NCI-H748 treated with DMSO at 0.1 percent for 48 hours (cell line): ENCODE measurements around the gene OSMR.
"Not testable (repeated sequence)": the region's sequence is repeated elsewhere in the genome, so short reads cannot be mapped to it uniquely, and the experiment has no call there.

Source experiments
- DNase-seq: peaks from one replicate; lab custom pipeline; 2025; lab: John Stamatoyannopoulos, UW

Gene OSMR

DNA sequence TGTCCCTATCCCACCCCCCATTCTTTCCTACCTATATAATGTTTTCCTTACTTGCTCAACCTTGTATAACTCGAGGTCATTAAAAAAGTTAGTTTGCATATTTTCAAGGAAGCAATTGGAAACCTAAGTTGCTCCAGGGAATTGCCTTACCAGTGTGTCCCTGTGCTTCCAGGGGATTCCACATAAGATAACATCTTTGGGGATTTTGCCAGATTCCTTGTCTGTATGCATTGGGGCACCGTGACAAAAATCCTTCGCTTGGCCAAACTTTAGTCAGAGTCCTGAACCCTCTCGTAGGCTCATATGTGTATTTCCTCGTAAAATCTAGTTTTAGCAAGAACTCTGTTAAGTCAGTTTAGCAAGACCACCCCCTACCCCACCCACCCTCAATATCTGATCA, 14.7 kb upstream of the OSMR start:
- DNase-seq = no peak

DNA sequence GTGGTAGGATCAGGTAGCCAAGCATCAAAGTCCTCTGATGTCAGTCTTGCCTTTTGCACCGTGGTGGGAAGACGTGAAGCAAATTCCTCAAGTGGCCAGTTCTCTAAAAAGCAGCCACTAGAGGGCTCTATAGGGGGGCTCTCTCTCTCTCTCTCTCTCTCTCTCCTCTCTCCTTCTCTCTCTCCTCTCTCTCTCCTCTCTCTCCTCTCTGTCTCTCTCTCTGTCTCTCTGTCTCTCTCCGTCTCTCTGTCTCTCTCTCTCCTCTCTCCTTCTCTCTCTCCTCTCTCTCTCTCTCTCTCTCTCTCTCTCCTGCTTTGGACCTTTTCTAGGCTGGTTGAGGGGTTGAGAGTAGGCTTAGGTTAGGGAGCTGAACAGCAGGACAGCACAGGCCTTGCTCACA, 13.9 kb upstream of the OSMR start:
- DNase-seq = no peak

DNA sequence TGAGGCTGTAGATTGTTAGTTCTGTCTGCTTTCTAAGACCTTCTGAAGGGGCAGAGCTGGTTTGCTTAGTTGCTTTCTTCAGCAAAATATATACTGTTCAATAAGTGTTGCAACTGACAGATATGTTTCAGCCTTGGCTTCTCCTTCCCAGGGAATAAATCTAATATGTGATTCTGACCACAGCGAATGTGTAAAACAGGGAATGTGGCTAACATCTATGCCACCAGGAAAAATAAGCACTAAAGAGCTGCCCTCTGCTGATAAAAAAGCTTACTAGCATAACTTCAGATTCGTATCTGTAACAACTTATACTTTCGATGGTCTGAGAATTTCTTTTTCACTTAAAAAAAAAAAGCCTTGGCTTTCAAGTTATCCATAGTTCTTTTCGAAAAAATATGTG, 13.0 kb upstream of the OSMR start:
- DNase-seq = no peak

DNA sequence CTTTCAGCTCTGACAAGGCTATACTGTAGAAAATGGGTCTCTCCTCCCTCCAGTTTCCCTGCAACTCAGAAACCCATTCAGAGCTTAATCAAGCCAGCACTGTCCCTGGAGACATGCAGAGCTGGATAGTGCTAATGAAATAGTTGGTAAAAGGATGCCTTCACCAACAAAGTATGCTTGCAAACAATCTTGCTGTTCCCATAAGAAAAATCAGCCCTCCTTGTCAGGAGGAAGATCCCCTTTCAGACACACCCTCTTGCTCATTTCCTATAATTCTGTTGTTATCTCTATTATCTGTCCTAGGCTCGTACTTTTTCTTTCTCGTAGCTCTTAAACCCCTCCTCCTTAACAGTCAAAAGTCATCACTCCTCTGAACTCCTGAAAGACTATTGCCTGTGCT, 9.9 kb upstream of the OSMR start:
- no peak for DNase-seq

DNA sequence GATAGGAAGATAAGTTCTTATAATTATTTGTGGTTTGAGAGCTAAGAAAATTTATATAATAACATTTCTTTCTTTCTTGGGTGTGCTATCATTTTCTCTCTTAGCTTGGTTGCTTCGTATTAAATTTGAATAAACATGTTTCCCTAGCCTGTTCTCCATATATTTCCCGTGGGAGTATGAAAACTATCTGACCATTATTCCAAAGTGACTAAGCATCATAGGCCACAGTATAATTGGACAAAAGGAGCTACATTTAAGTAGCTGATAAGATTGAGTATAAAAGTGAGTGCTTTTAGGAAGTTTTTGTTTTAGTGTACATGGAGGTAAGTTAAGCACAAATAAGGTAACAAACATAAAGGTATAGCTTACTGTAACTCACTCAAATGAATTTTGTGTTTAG, 8.4 kb upstream of the OSMR start:
- DNase-seq = no peak

DNA sequence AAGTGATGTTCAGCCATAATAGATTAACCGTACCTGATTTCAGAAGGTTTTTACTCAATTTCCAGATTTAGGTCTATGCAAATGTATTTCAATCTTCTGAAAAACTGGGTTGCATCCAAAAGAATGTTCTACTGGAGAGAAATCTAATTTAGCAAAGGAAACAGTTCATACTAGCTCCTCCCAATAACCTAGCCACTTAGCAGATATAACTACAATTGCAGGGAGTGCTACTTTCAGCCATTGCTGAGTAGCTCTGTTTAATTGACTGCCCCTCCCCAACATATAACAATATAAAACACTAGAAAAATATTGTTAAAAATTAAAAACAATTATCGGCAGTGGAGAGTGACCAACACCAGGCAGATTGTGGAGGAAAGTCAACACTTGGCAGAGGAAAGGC, 7.9 kb upstream of the OSMR start:
- no peak for DNase-seq

DNA sequence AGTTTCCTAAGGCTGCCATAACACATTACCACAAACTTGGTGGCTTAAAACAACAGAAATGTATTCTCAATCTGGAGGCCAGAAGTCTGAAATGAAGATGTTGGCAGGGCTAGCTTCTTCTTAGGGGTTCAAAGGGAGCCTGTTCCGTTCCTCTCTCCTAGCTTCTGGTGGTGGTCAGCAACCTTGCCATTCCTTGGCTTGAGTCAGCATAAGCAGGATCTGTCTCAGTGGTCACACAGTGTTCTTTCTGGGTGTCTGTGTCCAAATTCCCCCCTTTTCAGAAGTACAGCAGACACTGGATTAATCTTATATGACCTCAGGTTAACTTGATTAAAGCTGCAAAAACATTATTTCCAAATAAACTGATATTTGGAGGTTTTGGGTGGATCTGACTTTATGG, 2.1 kb upstream of the OSMR start:
- no peak for DNase-seq

DNA sequence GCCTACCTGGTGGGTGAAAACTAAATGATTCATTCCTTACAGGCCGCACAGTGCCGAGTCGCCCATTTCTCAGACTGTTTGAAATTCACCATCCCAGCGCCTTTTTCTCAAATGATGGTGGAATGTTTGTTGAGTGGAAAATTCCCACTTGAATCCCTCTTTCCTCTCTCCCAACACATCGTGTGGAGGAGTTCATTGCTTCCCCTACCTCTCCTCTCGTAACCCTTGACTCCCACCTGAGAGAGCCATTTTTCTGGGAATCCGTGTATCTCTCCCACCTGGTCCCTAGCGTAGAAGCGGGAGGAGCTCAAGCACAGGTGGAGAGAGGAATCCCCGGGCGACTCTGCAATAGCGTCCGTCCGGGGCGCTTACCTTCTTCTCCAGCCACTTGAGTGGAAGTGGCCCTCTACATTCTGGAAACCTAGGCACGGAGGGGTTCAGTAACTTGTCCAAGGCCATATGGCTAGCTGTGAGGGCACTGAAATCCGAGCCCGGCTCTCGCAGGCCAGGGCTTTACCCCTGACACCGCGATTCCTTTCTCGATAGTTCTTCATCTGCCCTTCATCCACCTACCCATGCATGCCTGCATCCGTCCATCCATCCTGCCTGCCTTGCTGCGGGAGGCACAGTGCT, 683 bp downstream of the OSMR start:
- no peak for DNase-seq

DNA sequence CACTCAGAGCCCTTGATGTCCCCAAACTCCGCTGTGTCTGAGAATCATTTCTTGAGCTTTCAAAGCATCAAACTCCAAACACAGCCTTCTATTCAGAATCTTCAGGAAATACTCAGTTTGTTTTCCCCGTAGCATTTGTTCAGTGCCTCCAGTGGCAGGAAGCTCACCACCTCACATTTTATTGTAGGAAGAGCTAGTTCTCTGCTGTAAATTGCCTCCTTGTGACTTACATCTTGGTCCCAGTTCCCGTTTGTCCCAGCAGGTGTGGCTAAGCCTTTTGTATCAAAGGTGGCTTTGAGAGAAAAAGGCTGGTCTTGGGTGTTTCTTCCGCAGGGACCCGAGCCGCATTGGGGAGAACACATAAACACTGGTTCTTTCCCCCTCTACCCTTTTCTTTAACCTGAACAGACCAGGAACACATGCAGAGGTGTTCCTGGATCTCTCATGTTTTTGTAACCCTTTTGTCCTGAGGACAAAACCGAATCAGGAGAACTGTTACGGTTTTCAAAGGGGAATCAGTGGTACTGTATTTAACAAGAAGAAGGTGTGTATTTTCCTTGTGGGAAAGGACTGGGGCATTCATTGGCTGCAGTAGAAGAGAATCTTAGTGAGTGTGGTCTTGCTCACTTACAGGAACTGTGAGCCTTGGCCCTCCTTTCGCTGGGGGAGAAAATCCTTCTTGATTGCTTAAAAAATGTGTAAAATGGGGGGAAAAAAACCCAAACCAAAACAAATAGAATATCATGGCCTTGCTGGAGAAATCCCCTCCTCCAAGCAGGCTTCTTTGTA, 1.9 kb downstream of the OSMR start:
- DNase-seq = no peak

DNA sequence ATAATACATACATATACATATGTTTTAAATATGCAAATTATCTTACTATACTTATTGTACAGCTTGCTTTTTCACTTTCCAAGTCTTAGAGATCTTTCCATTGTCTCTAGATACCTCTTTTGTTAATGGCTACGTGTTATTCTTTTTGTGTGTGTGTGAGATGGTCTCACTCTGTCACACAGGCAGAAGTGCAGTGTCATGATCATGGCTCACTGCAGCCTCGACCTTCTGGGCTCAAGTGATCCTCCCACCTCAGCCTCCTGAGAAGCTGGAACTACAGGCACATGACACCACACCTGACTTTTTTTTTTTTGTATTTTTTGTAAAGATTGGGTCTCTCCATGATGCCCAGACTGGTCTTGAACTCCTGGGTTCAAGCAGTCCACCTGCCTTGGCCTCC, 2.8 kb downstream of the OSMR start:
- no peak for DNase-seq

DNA sequence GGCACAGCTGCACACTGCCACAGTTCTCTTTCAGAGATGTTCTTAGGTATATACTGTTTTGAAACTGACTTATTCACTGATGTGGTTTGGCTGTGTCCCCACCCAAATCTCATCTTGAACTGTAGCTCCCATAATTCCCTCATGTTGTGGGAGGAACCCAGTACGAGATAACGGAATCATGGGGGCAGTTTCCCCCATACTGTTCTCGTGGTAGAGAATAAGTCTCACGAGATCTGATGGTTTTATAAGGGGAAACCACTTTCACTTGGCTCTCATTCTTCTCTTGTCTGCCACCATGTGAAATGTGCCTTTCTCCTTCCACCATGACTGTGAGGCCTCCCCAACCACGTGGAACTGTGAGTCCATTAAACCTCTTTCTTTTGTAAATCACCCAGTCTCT, 5.8 kb downstream of the OSMR start:
- DNase-seq = not testable (repeated sequence)

DNA sequence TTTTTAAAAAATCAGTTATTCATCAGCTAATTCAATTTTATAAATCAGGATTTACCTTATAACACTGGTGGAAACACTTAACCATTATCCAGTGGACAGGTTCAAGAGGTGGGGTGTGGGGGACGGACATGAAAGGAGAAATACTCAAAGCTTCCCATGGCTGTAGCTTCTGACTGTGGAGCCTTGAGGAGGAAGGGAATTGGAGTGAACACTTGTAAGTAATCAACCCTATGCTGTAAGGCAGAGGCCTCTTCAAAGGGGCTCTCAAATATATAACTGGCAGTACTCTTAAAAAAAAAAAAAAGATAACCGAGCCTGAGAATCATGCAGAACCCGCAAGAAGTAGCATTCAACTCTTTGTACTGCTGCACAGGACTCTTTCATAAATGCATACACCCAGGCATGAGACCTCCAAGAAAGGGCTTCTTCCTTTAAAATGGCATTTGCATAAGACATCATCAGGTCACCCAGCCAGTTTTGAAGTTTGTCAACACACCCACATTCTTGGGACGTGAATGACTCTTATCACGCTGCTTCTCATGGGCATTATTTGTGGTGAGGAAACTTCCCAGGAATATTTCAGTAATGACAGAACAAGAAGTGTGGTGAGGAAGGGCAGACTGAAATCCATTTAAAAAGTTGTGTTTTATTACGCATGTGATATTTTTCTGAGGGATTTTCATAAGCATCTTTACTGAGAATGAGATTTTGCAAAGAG, 8.1 kb downstream of the OSMR start:
- no peak for DNase-seq

DNA sequence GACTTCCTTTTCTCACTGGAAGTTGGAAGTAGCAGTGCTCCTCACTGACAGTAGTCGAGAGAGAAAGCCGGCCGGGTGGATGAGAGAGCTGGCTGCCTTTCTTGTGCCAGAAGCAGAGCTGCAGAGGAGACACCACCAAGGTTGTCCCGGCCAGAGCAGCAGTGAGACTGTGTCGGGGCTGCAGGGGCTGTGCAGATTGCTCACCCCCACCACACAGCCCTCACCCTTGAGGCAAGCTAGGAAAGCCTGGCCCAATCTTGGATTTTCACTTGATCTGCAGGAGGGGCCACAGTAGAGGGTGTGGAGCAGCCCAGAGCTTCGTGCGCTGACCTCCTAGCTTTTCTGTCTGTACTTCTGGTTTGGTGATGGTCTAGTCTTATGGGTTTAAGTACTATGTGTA, 9.1 kb downstream of the OSMR start:
- no peak for DNase-seq

DNA sequence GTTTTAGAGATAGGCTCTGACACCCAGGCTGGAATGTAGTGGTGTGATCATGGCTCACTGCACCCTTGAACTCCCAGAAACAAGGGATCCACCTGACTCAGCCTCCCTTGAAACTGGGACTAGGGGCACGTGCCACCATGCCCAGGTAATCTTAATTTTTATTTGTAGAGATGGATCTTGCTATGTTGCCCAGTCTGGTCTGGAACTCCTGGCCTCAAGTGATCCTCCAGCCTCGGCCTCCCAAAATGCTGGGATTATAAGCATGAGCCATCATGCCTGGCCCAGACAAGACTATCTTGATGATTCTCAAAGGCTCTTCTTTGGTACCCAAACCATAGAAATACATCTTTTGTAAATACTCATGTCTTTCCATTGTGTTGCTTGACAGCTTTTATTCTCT, 10.8 kb downstream of the OSMR start:
- DNase-seq = no peak

DNA sequence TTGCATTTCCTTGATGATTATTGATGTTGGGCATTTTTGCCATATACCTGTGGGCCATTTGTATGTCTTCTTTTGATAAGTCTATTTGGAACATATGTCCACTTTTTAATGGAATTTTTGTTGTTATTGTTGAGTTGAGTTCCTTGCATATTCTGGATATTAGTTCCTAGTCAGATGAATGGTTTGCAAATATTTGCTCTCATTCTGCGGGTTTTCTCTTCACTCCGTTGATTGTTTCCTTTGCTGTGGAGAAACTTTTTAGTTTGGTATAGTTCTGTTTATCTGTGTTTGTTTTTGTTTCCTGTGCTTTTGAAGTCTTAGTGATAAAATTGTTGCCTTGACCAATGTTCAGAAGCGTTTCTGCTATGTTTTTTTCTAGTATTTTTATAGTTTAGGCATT, 13.0 kb downstream of the OSMR start:
- no peak for DNase-seq

DNA sequence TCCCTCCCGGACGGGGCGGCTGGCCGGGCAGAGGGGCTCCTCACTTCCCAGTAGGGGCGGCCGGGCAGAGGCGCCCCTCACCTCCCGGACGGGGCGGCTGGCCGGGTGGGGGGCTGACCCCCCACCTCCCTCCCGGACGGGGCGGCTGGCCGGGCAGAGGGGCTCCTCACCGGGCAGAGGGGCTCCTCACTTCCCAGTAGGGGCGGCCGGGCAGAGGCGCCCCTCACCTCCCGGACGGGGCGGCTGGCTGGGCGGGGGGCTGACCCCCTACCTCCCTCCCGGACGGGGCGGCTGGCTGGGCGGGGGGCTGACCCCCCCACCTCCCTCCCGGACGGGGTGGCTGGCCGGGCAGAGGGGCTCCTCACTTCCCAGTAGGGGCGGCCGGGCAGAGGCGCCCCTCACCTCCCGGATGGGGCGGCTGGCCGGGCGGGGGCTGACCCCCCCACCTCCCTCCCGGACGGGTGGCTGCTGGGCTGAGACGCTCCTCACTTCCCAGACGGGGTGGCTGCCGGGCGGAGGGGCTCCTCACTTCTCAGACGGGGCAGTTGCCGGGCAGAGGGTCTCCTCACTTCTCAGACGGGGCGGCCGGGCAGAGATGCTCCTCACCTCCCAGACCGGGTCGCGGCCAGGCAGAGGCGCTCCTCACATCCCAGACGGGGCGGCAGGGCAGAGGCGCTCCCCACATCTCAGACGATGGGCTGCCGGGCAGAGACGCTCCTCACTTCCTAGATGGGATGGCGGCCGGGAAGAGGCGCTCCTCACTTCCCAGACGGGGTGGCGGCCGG, 16.4 kb downstream of the OSMR start:
- not testable (repeated sequence) for DNase-seq

DNA sequence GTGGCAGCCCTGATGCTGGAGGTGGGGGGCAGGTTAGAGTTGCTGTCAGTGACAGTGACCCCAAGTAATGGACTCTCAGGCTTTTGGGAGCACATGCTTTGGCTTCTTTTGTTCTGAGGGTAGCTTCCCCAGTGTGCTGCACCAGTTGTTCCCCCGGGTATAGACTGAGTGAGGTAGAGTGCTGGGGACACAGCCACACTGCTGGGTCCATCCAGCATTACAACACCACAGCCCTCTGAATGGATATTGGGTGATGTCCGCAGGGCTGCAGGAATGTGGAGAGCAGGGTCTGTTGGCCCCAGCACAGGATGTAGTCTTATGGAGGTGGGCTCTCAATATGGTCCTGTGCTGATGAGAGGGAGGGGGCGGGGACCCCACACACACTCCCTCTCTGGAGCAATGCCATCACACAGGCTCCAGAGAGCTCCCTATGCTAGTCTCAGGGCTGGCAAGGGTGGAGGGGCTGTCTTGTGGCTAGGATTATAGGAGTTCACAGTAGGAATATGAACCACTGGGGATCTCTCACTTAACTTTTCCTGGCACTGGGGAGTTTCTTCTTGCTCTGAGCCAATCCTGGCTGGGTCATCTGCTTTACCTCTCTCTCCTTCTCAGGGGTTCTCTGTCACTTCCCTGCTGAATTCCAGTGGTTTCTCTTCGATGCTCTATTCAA, 20.7 kb downstream of the OSMR start:
- no peak for DNase-seq

DNA sequence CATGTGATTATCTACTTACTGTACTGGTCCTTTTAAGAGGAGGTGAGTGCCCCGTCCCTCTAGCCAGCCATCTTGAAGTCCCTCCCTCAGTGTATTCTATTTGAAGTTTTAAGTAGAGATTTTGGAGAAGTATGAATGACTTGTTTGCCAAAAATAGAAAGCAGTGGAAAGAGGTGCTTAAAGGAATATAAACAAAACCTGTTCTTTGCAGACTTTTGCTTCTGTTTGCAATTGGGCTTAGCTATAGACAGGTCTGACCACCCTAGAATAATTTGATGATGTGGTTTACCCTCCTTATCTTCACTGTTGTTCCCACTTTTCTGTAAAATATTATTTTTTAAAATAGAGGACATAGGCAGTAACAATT, 21.2 kb downstream of the OSMR start:
- no peak for DNase-seq

DNA sequence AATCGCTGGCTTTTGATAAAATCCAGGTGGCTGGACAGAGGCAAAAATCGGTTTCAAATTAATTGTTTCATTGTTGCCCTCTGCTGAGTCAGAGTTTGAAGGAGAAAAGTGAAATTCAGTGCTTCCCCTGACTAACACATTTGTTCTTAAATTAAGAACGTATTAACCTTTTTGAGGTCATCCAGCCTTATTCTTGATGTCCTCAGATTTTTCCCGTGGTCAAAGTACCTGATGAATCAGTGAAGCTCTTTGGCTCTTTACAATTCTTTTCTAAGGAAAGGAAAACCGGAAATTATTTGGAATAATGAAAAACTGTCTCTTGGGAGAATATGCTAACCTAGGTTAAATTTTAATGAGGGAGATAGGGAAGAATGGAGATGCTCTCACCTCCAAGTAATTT, 21.6 kb downstream of the OSMR start:
- DNase-seq = no peak

DNA sequence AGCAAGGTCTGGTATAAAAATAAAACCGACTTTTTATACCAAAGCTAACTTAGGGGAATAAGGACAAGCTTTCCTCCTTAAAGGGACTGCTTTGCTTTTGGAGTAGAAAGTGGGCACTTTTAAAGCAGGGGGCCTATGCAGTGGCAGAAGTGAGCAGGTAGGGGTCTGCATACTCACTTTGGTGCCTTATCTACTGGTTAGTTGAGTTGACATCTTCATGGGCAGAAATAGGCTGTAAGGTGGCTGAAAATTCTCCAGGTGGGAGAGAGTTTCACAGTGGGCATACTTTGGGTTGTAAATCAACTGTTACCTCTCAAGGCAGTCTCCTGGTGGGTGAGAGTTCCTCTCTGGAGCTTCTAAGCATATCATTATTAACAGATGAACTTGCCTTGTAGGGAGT, 24.8 kb downstream of the OSMR start:
- no peak for DNase-seq

DNA sequence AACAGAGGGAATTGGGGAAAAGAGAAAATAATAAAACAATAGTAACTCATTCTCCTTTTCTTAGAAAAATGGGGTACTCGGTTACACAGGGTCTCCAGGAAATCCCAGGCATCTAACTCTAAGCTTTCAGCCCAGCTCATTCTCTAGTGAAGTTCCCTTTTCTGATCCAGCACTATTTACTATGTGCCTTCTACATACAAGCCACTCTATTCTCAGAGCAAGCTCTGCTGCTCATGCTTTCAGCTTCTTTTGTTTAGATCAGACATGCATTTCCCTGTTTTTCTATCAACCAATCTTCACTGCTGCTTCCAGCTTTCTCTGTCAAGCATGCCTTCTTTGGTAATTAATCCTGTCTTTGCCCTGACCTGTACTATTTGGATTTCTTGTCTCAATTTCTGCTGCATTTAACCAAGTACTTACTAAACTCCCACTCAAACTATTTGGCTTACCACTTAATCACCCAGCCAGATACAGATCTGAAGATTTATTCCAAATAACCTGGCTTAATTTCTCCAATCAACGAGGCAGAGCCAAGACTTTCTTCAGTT, 25.3 kb downstream of the OSMR start:
- DNase-seq = no peak
